Hippocampal formation (tissue), 2 donors: ENCODE data around the gene GTF3C4.

Experiments
- DNase-seq, 2 donors: peaks; one replicate each; lab custom pipeline; 2025; lab: John Stamatoyannopoulos, UW

Gene GTF3C4, protein sequence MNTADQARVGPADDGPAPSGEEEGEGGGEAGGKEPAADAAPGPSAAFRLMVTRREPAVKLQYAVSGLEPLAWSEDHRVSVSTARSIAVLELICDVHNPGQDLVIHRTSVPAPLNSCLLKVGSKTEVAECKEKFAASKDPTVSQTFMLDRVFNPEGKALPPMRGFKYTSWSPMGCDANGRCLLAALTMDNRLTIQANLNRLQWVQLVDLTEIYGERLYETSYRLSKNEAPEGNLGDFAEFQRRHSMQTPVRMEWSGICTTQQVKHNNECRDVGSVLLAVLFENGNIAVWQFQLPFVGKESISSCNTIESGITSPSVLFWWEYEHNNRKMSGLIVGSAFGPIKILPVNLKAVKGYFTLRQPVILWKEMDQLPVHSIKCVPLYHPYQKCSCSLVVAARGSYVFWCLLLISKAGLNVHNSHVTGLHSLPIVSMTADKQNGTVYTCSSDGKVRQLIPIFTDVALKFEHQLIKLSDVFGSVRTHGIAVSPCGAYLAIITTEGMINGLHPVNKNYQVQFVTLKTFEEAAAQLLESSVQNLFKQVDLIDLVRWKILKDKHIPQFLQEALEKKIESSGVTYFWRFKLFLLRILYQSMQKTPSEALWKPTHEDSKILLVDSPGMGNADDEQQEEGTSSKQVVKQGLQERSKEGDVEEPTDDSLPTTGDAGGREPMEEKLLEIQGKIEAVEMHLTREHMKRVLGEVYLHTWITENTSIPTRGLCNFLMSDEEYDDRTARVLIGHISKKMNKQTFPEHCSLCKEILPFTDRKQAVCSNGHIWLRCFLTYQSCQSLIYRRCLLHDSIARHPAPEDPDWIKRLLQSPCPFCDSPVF

DNA sequence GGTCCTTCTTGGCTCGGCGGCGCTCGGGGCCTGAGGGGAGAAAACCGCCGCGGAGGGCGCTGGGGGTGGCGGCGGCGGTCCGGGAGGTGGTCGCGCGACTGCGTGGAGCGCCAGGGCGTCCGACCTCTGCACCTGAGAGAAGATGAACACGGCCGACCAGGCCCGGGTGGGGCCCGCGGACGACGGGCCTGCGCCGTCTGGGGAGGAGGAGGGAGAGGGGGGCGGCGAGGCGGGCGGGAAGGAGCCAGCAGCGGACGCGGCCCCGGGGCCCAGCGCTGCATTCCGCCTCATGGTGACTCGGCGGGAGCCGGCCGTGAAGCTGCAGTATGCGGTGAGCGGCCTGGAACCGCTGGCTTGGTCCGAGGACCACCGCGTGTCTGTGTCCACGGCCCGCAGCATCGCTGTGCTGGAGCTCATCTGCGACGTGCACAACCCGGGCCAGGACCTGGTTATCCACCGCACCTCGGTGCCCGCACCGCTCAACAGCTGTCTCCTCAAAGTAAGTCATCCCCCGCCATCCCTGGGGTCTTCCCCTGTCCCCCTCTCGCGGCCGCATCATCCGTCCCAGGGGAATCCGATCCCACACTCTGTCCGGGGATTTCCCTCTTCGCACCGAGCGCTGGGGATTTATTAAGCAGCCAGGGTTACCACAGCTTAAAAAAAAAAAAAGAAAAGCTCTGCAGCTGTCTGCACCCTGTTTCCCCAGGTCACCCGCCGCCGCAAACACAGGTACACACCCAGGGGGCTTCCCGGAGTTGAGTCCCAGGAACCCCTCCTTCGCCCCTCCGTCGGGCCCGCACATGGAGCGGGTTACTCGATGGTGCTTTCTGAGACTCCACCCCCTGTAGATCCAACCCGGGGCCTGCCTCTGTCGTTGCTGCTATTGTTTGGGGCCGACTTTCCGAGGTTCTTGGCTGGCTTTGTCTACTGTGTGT is at the start of gene GTF3C4:
GTF3C4 (plus strand) TSS at position 8 of the 935 bp plus-strand sequence; CDS start at position 143, 135 bp downstream.
- no peak for DNase-seq

DNA sequence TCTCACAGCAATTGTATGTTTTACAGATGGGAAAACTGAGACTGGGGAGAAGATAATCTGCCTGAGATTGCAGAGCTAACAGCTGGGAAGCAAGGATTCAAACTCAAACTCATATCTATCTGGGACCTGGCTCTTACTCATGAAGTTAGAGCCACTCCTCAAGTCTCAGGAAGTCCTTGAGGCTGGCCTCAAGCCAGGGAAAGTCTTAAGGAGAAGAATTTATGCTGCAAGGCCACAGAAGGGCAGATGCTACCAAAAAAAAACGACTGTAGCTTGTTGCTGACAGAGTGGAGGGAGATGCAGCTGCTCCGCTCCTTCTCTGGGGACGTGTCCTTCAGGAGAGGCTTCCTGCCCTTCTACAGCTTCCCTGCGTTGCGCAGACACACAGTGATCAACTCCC is 48.1 kb upstream of the GTF3C4 start:
- no peak for DNase-seq

DNA sequence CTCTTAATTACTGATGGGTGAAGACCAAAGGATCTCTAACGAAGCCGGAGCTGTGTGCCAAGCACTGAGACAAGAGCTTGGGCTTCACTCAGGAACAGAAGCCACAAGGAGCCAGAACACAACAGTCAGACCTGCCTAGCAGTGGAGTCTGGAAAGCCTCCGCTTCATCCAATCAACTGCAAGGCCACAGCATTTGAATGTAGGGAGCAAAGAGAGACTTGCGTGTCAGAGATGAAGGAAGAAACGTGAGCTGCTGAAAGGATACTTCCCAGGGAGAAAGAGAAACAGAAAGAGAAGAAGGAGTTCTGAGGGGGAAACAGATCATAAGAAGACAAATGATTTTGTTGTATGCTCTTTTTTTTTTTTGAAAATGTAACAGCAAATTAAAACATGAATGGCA is 44.0 kb upstream of the GTF3C4 start:
- no peak for DNase-seq

DNA sequence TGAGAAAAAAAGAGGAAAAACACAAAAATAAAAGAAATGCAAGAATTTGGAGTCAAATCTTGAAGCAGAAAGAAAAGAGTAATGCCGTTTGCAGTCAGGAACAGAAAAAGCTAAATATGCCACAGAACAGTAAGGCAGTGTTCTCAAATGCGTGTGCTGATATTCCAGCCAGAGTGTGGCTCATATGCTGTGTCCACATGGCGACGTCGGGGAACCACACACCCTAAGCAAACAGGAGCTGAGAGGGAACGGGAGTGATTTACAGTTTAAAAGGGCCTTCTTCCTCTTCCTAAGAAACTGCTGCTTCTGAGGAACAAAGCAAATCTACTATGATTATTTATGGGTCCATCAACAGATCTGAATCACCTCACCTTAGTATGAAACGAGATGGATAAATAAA is 43.2 kb upstream of the GTF3C4 start:
- DNase-seq: no peak

DNA sequence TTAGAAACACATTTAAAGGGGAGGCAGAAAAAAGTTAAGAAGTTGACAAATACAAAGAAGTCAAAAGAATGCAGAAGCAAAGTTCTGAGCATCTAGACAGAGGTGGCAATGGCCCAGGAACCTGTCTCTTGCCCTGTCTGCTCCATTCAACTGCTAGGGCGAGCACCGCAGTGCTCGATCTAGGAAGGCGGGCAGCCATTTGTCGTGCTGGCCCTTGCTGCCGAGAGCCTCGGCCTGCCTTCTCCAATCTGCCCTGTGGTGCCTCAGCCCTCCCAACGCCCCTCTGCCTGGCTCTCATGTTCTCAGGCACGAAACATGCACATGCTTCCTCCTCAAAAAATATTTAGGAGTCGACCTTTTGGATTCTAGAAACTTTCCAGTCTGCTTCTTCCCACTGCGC is 42.7 kb upstream of the GTF3C4 start:
- no peak for DNase-seq

DNA sequence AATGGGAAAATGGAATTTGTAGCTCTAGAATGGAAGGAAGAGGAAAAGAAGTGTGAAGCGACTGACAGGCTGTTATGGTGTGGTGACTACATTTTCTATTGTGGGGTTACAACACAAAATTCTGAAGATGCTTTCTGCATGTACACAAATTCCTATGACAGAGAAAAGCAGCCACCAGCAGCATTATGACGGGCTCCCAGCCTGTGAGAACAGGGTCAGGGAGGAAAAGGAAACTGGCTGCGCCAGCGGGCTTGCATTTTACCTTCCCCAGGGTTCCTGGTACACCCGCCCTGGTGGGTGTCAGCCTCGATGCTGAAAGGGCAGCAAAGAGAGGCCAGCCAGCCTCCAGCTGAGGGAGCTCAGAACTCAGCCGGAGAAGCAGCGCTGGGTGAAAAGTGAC is 41.5 kb upstream of the GTF3C4 start:
- DNase-seq: no peak

DNA sequence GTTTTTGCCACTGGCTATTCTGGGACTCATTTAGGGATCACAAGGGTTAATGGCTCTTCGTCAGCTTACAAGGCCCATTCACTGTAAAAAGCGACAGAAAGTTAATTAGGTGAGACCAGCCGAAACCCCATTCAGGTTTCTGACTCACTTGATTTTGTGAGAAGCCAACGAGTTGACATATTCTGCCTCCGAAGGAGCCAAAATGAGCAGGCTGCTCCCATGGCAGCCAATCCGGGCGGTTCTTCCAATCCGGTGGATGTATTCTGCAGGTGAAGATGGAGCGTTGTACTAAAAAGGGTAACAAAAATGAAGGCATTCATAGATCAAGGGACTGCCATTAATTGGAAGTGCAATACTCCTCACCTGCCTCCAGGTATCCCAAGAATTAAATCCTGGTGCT is 40.1 kb upstream of the GTF3C4 start:
- no peak for DNase-seq

DNA sequence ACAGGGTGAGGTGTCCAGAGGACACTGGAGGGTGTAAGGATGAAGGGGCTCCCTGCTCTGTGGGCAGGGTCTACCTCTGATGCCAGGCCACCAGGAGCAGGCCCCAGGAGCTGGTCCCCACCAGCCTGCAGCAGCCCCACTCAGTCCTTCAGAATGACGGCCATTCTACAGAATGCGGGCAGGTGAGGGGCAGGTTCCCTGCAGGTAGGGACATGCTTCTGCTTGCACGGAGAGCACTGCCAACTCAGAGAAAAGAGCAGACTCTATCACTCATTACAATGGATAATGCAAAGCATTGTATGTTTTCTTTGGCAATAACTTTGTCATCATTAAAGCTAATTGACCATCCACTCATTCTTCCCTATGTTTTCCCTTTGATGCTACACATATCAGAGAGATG is 39.5 kb upstream of the GTF3C4 start:
- no peak for DNase-seq

DNA sequence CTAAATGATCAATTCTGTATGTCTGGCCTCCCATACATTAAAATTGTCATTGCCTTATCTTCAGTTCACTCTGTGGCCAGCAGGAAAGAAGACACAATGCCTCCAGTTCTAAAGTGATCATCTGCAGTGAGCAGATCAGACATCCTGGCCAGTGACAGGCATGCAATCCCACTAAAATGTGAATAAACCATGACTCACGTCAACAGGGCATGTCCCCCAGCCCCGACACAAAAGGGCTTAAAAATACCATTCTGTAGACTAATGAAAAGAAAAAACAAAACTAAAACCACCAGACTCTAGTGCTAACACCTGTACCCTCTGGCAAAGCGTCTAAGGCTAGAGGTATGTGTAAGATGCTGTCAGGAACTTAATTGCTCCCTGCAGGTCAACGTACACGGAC is 39.0 kb upstream of the GTF3C4 start:
- DNase-seq: no peak

DNA sequence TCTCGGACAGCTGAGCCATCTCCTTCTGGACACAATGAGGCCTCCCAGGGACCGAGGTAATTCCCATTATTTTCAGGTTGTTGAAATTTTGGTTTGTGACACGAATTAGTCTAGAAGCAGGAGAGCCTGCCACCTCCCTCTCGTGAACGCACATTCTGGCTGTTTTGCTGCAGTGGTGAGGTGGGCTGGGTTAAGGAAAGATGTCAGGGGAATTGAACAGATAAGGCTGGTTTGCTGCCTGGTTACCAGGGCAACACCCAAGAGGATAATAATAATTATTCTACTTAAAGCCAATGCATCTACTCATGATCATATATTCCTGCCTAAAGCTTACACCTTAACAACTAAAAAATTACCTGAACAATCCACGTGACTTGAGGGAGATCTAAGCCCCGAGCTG is 38.6 kb upstream of the GTF3C4 start:
- no peak for DNase-seq

DNA sequence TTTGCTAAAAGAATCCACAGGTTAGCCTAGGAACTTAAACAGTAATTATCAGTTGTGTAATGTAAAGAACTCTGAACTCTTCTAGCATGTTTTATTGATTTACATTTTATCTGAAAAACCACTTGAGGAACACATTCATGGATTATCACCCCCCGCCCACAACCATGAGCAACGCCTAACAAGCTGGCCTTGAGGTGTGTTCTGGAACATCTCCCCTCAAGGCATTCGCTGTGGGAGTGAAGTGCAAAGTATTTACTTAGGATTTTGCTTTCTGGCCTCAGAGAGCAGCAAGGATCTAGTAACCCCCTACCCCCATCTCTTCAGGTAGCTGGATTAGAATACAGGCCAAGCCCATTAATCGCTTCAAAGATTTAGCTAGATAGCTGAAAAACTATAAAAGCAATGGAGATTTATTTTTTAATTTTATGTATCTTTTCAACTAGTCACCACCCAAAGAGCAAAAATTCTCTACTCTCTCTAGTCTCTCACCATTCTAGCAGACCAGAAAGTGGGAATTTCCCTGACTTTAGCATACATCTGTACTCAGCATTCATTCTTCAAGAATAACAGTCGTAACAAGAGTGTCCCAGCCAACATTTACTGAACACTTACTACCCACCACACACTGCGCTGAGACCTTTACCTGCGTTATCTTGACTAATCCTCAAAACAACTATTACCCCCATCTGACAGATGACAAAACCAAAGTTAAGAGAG is 37.7 kb upstream of the GTF3C4 start:
- no peak for DNase-seq

DNA sequence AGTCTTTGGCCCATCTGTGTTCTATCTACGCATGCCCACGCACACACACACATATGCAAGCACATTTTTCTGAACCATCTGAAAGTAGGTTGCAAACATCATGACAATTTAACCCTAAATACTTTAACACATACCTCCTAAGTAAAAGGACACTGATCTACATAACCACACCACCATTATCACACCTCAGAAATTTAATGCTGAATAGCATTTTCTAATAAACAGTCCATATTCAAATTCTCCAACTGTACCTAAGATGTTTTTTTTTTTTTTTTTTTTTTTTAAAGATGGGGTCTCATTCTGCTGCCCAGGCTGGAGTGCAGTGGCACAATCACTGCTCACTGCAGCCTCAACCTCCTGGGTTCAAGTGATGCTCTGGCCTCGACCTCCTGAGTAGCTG is 35.9 kb upstream of the GTF3C4 start:
- no peak for DNase-seq

DNA sequence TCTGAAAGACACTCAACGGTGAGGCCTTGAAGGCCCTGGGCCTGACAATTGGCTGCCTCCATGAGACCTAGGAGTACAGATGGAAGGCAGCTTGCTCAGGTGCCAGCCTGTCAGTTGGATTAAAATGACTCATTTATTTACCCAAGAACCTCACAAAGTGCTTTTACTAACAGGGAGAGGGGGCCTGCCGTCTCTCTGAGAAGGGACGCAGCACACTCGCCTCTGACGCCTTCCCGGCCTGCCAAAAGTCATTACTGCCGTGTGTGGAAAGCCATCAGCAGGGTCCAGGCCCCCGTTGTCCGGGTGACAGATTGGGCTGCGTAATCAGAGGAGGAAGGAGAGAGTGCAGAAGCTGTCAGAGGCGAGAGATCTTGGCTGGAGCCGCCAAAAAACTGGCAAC is 32.9 kb upstream of the GTF3C4 start:
- DNase-seq: no peak

DNA sequence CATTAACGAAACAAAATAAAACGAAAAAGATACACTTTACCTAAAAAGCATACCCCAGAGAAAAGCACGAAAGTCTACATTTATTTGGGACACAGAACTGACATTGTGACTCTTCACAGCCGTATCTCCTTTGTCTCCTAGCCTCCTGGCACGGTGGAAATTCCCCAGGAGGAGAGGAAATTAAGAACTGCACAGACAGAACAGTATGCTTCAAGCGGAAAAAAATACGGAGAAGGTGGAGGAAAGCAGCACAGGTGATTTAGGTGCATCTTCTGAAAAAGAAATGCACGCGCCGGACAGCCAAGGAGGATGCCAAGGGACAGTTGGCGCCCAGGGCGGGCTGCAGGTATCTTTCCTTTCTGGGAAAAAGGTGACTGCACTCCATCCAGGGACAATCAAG is 32.5 kb upstream of the GTF3C4 start:
- no peak for DNase-seq

DNA sequence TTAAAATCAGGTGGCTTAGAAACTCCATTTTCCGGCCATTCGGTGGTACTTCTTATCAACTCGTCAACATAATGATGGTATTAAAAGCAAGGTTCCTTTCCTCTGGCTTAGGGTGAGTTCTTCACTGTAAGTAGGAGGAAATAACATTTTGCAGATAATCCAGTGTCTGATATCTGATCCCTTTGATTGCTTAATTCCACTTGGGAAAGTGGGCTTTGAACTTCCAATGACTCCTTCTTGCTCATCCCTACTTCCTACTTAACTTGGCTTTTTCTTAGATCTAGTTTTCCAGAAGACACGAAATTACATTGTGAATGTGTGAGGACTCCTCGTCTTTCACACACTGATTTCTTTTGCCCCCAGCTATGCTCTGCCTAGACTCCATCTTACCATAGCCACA is 32.0 kb upstream of the GTF3C4 start:
- no peak for DNase-seq

DNA sequence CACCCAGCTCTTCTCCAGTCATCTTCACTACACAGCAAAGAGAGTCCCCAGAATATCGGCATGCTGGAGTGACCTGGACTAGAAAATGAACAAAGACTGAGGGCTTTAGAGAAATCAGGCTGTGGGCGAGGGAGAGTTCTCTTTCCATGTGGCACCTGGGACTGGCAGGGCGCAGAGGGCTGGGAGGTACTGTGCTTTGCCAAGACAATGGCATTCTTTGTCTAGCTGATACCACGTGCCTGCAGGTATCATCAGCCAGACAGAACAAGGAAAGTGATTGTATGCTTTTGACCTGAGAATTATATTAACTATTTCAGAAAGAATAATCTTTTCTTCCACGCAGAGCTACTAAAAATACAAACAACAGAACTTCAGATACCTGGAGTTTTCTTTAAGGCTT is 30.9 kb upstream of the GTF3C4 start:
- DNase-seq: no peak

DNA sequence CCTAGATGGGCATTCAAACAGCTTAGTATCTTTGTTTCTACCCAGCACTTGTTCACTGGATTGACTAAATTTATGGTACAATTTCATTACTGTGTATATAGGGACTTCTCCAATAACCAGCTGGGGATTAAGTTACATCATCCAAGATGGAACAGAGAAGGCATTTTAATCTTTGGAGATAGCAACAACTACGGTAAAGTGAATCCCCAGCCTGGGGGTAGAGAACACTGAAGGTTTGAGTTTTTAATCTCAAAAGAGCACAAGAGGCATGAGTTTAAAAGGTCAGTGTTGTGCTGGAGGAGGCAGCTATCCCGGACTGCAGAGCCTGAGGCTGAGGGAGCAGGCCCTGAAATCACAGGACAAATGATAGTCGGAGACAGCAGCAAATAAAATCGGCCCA is 29.0 kb upstream of the GTF3C4 start:
- DNase-seq: no peak

DNA sequence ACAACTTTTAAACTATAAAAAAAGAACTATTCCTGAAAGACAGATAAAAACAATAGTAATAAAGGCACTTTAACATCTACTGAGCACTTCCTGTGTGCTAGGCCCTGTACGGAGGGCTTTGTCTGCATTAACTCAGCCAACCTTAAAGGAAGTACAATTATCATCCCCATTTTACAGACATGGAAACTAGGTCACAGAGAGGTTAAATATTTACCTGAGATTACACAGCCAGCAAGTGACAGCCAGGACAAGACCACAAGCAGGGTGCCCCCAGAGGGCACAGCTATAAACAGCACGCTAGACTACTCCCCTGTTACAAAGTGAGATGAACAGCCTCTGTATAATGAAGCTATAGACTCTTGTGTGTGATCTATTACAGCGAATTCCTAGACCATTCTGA is 26.0 kb upstream of the GTF3C4 start:
- DNase-seq: no peak

DNA sequence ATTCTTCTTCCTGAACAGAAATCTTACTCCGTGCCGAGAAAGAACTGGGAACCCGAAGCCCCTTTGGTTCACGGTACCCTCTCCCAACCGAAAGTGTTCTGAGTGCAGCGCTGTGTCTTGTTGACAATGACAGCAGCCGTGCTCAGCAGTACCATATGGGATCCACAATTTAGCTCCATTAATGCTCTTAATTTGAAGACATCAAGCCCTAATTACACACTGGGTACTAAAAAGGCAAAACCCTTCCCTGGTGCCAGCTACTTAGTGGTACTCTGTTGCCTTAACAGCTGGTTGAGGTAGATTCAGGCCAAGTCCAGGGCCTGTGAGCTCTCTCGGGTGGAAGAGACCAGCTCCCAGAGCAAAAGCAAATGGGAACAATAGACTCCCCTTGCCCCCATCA is 25.0 kb upstream of the GTF3C4 start:
- DNase-seq: no peak

DNA sequence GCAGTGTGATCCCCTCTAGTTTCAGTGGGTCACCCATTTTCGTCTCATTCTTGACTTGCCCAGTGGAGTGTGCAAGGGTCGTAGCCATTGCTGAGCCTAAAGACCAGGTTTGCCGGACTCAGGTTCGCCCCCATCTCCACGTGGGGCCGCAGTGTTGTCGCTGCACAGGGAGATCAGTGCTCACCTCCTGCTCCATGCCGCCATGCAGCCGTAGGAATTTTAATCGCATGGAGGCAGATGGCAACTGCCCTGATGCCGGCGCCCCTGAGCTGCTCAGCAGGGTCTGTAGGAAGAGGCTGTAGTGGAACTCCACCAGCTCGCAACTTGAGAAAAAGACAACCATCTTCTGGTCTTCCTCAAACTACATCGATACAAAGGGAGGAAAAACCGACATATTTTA is 24.6 kb upstream of the GTF3C4 start:
- DNase-seq: no peak

DNA sequence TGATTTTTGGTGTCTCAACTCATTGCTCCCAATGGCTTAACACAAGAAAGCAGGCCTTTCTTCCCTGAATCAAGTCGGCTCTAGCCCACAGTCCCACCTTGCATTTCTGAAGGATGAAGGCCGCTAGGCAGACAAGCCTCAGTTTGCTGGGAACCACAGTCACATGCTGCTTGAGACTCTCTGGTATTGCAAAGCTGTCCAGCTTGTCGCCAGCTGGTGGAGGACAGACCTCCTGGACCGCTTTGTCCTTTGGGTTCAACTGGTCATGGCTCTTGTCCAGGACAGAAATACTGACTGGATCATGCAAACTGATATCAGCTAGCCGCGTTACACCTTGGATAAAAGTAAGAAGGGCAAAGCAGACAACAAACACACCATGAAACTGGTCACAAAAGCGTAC is 23.5 kb upstream of the GTF3C4 start:
- no peak for DNase-seq

DNA sequence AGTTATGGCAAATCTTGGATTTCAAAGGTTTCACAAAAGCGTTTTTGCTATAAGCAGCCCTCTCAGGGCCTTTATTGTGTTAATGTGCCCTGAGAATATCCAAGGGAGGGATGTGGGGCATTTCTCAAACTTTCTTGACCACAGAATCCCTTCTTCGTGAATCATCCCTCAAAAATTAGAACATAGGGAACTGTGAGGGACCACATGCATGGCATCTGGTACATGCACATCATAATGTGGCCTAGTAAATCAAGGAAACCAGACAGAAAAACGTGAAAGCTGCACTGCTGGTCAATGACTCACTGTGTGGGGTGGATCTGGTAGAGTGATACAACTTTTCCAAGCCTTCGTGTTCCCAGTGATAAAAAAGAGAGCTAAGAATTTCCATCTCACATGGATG is 22.9 kb upstream of the GTF3C4 start:
- DNase-seq: no peak
